Measurements from ENCODE around the gene TINAGL1.

- no peak for TF ChIP-seq CTCF (IDR thresholded peaks at IDR 0.05; ENCODE audit: insufficient read depth, low read depth, low read length)
- TF ChIP-seq EZH2 (IDR thresholded peaks at IDR 0.05; ENCODE audit: insufficient read depth, low read length), result no peak
These were observed 37.0 kb upstream of the TINAGL1 start for GRCh38 chr1:31539329-31539728.

Measured in astrocyte (in vitro differentiated cells and primary cell).